ENCODE measurements around the gene CLUH.

CLUH gene, protein sequence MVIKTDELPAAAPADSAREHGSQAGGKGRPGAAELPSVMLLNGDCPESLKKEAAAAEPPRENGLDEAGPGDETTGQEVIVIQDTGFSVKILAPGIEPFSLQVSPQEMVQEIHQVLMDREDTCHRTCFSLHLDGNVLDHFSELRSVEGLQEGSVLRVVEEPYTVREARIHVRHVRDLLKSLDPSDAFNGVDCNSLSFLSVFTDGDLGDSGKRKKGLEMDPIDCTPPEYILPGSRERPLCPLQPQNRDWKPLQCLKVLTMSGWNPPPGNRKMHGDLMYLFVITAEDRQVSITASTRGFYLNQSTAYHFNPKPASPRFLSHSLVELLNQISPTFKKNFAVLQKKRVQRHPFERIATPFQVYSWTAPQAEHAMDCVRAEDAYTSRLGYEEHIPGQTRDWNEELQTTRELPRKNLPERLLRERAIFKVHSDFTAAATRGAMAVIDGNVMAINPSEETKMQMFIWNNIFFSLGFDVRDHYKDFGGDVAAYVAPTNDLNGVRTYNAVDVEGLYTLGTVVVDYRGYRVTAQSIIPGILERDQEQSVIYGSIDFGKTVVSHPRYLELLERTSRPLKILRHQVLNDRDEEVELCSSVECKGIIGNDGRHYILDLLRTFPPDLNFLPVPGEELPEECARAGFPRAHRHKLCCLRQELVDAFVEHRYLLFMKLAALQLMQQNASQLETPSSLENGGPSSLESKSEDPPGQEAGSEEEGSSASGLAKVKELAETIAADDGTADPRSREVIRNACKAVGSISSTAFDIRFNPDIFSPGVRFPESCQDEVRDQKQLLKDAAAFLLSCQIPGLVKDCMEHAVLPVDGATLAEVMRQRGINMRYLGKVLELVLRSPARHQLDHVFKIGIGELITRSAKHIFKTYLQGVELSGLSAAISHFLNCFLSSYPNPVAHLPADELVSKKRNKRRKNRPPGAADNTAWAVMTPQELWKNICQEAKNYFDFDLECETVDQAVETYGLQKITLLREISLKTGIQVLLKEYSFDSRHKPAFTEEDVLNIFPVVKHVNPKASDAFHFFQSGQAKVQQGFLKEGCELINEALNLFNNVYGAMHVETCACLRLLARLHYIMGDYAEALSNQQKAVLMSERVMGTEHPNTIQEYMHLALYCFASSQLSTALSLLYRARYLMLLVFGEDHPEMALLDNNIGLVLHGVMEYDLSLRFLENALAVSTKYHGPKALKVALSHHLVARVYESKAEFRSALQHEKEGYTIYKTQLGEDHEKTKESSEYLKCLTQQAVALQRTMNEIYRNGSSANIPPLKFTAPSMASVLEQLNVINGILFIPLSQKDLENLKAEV (N-terminal part only)

DNA sequence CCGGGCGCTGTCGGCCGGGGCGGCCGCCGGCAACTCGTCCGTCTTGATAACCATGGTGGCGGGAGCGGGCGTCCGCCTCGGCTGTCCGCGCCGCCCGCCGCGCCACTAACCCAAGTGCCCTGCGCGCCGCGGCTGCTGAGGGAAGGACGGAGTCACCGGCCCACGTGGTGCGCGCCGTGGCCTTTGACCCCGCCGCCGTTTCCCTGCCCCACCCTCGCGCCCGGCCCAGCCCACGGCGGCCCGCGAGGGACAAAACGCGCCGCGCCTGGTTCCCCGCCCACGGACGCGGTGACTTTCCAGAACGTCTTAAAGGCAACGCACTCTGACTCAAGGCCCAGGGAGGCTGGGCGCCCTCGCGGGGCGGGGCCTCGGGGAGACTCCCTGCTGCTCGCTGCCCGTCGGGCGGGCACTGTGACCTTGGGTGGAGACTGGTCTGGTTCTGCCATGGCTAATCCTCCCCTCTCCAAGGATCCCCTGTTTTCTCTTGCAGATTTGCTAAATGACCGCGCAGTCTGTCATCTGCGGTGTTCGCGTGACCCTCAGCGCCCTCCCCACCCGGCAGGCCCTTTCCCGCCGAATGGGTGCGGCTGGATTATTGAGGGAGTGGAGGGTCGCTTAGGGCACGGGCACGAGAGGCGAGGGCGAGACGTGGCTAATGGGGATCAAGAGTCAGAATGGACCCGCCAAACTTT lies at the start of gene CLUH:
TSS of gene CLUH (minus strand) at position 157 of the 692 bp plus-strand sequence. CDS start at position 54, 103 bp downstream.
- no peak for TF ChIP-seq CTCF (IDR thresholded peaks at IDR 0.05; ENCODE audit: low read depth, low read length)
- peak within 1 kb of the TSS; percentile 73 to 77 for H3K4me3 ChIP-seq (replicated peaks in 1 of 2; ENCODE audit: low read depth in 2 of 2, low read length in 2 of 2)
- DNase-seq (ENCODE audit: low read depth in 2 of 2), result peak; percentile 98

GRCh38 chr17:2758870-2759269 lies 47.3 kb upstream of the CLUH start:
- H3K4me3 ChIP-seq (replicated peaks in 1 of 2; ENCODE audit: low read depth in 2 of 2, low read length in 2 of 2), result no peak overlapping the region
- no peak for DNase-seq (ENCODE audit: low read depth in 2 of 2)
- no peak for TF ChIP-seq CTCF (IDR thresholded peaks at IDR 0.05; ENCODE audit: low read depth, low read length)

DNA sequence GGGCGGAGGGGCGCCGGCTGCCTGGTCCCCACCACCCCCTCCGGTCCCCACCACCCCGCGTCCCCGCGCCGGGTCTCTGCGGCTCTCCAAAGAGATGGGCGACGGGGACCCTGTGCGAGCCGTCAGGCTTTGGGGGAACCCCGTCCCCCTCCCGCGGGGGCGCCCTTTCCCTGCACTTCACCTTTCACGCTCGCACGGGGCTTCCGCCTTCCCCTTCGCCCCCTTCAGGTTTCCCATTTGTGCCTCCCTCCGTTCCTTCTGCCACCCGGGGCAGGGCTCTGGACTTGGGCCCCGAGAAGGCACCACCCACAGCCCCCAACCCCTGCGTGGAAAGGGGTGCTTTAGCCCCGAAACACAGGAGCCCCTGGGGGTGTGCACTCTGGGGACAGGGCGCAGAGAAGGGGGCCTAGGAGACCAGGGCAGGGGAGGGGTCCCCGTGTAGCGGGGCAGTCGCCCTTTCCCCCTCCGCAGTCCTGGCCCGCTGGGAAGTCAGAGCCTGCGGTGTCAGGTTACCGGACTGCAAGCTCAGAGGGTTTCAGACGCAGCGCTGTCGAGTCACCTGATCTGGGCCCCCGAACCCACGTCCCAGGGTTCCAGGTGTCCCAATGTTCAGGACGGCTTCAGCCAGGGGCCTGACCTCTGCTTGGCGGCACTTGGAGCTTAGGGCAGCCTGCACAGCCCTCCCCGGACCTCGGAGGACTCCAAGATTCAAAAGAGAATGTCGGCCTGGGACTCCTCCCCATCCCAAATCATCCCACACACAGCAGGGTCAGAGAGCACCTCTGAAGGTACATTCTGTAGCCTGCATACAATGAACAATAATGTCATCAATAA lies 44.5 kb upstream of the CLUH start:
- no peak for DNase-seq (ENCODE audit: low read depth in 2 of 2)
- TF ChIP-seq CTCF (IDR thresholded peaks at IDR 0.05; ENCODE audit: low read depth, low read length), result no peak
- no peak overlapping the region for H3K4me3 ChIP-seq (replicated peaks in 1 of 2; ENCODE audit: low read depth in 2 of 2, low read length in 2 of 2)

GRCh38 chr17:2751491-2751890 lies 39.9 kb upstream of the CLUH start:
- H3K4me3 ChIP-seq (replicated peaks in 1 of 2; ENCODE audit: low read depth in 2 of 2, low read length in 2 of 2), result no peak overlapping the region
- no peak for DNase-seq (ENCODE audit: low read depth in 2 of 2)
- TF ChIP-seq CTCF (IDR thresholded peaks at IDR 0.05; ENCODE audit: low read depth, low read length), result no peak

DNA sequence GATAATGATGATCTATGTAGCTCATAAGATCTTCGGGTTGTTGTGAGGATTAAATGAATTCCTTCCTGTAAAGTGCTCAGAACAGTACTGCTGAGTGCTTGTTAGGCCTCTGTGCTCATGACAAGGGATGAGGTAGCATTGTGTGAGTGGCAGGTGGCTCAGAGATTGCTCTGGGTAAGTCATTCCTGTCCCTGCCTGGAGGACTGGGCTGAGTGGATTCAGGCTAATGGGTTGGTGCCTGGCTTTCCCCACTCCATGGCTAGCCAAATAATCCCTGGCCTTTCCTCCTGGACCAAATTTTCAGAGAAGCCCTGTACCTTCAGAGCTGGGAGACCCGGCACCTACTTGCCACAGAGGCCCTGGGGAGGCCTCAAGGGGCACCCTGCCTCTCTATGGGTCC lies 39.2 kb upstream of the CLUH start:
- no peak for TF ChIP-seq CTCF (IDR thresholded peaks at IDR 0.05; ENCODE audit: low read depth, low read length)
- no peak overlapping the region for H3K4me3 ChIP-seq (replicated peaks in 1 of 2; ENCODE audit: low read depth in 2 of 2, low read length in 2 of 2)
- DNase-seq (ENCODE audit: low read depth in 2 of 2), result no peak
